OCI-LY3 (cell line): Measurements from ENCODE around the gene KIDINS220.
A peak's percentile ranks its signal among the peaks of the same experiment; 100 is the strongest.

Experiments used
- H2AFZ ChIP-seq: fragments of 200-600, 300-600 bp; shearing (Covaris generic); 2 replicates; pipeline ENCODE4 v1.6.0; 2014; ENCODE audit warnings: antibody characterized with exemption, low read depth, low read length
- H3K27ac ChIP-seq: fragments of 200-600, 300-600 bp; sonication (generic); 2 replicates; pipeline ENCODE4 v1.5.1; 2014; ENCODE audit warnings: mild to moderate bottlenecking, low read length, moderate library complexity, mixed read lengths
- H3K27me3 ChIP-seq: fragments of 200-600, 300-600 bp; sonication (generic); 2 replicates; pipeline ENCODE4 v1.6.1; 2014; ENCODE audit warnings: low read depth, low read length, mixed read lengths
- H3K36me3 ChIP-seq: fragments of 200-600, 300-600 bp; sonication (generic); replicated peaks from 2 replicates; pipeline ENCODE3; 2014; ENCODE audit warnings: low read depth, low read length, mixed read lengths
- H3K4me1 ChIP-seq: fragments of 300-600, 200-600 bp; sonication (generic); 2 replicates; pipeline ENCODE4 v1.6.1; 2014; ENCODE audit warnings: low read length, mixed read lengths
- H3K4me2 ChIP-seq: fragments of 200-600, 300-600 bp; sonication (generic); 2 replicates; pipeline ENCODE4 v1.6.1; 2014; ENCODE audit warnings: low read length, mixed read lengths
- H3K4me3 ChIP-seq: fragments of 300-600, 200-600 bp; sonication (generic); 2 replicates; pipeline ENCODE4 v1.5.1; 2014; ENCODE audit warnings: antibody characterized with exemption, mild to moderate bottlenecking, low read length, moderate library complexity
- H3K79me2 ChIP-seq: fragments of 300-600, 200-600 bp; shearing (Covaris generic); 2 replicates; pipeline ENCODE4 v1.6.1; 2014; ENCODE audit warnings: mild to moderate bottlenecking, low read length, mixed read lengths
- H3K9ac ChIP-seq: fragments of 300-600, 200-600 bp; shearing (Covaris generic); 2 replicates; pipeline ENCODE4 v1.6.0; 2014; ENCODE audit warnings: mild to moderate bottlenecking, low read length, moderate library complexity
- H3K9me3 ChIP-seq: fragments of 200-600, 300-600 bp; shearing (Covaris generic); 2 replicates; pipeline ENCODE4 v1.6.1; 2014; ENCODE audit warnings: low read length, mixed read lengths; ENCODE audit not compliant: insufficient read depth
- H4K20me1 ChIP-seq: fragments of 200-600, 300-600 bp; sonication (generic); 2 replicates; pipeline ENCODE4 v1.6.1; 2016; ENCODE audit warnings: low read length, mixed read lengths; ENCODE audit not compliant: insufficient read depth
- EZH2phosphoT487 ChIP-seq: fragments of 200-600 bp; shearing (Covaris generic); IDR thresholded peaks from 2 replicates; pipeline ENCODE4 v1.6.1; 2018; ENCODE audit warnings: antibody characterized with exemption, mixed run types, low read depth
- TF ChIP-seq, protein P1 (sequence below): fragments of 200-600, 300-600 bp; sonication (generic); IDR thresholded peaks from 2 replicates; pipeline ENCODE4 v1.5.1; 2014; ENCODE audit warnings: antibody characterized with exemption, low read length, low read depth

Gene KIDINS220

DNA sequence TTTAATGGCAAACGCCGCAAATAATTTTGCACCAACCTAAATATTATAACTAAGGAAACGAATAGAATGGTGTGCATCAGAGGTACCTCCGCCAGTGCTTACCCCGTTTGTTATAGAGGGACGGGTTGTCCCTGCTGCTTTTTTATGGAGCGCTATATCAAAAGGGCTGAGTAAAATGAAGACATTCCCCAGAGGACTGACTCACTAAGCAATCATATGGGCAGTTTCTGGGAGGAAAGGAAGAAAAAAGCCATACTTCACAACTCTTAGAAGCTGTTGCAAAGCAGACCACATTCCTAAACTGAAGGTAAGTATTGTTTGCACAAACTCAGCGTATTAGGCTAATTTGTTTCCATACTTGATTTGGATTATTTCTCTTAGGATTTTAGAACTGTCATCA, 142.7 kb downstream of the KIDINS220 start:
- Histone ChIP-seq H3K4me2 (no peak overlapping the region), H3K79me2 (no peaks in the 10 kb centered on the region), H3K9ac (no peak overlapping the region), H4K20me1 (no peaks in the 10 kb centered on the region), H3K27me3 (no peaks in the 10 kb centered on the region), H3K27ac (no peak overlapping the region), H3K4me3 (no peak overlapping the region), H3K4me1 (no peaks in the 10 kb centered on the region; the same call in 1 of the 2 replicates), H2AFZ (no peak overlapping the region), H3K9me3 (no peaks in the 10 kb centered on the region), H3K36me3 (no peaks in the 10 kb centered on the region)
- TF ChIP-seq EZH2phosphoT487, result no peak
- TF ChIP-seq, protein P1, sequence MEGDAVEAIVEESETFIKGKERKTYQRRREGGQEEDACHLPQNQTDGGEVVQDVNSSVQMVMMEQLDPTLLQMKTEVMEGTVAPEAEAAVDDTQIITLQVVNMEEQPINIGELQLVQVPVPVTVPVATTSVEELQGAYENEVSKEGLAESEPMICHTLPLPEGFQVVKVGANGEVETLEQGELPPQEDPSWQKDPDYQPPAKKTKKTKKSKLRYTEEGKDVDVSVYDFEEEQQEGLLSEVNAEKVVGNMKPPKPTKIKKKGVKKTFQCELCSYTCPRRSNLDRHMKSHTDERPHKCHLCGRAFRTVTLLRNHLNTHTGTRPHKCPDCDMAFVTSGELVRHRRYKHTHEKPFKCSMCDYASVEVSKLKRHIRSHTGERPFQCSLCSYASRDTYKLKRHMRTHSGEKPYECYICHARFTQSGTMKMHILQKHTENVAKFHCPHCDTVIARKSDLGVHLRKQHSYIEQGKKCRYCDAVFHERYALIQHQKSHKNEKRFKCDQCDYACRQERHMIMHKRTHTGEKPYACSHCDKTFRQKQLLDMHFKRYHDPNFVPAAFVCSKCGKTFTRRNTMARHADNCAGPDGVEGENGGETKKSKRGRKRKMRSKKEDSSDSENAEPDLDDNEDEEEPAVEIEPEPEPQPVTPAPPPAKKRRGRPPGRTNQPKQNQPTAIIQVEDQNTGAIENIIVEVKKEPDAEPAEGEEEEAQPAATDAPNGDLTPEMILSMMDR, result no peak

DNA sequence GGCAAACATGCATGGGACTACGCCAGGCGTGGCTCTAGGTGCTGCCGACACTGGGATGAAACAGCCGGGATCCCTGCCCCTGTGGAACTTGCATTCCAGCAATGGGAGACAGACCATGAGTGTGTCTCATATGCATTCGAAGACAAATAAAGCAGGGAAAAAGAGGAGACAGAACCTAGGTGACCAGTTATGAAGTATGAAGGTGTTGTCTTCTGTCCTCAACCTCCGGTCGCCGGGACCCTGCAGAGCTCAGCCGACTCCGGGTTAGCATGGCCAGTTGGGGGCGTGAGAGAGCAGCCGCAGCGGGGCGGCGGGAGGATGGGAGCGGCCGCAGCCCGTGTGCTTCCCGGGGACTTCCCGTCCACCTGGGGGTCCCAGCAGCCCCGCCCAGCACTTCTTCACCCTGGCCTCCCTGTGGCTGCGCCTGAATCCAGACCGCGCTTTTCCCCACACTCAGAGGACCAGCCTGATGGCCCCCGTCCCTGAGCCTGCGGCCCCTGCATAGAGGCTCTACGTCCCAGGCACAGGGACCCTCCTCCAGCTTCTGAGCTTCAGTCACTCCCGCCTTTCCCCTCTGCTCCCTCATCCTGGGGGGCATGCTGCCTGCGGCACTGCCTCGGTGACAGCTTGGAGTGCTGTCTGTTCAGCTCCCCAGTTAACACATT, 144.1 kb downstream of the KIDINS220 start:
- no peaks in the 10 kb centered on the region for H4K20me1 ChIP-seq
- no peaks in the 10 kb centered on the region for H3K9me3 ChIP-seq
- H3K4me2 ChIP-seq, result peak overlapping the region; percentile 69
- H3K36me3 ChIP-seq, result peaks cover 4% of the 10 kb centered on the region
- TF ChIP-seq, protein P1, result peak; percentile 75
- no peak for TF ChIP-seq EZH2phosphoT487
- H3K79me2 ChIP-seq, result no peaks in the 10 kb centered on the region
- peak overlapping the region; percentile 71 for H3K4me3 ChIP-seq
- H3K27ac ChIP-seq, result no peak overlapping the region
- no peaks in the 10 kb centered on the region for H3K27me3 ChIP-seq
- H3K4me1 ChIP-seq, result no peaks in the 10 kb centered on the region; the same call in 1 of the 2 replicates
- H3K9ac ChIP-seq, result peak overlapping the region; percentile 17; the same call in 1 of the 2 replicates
- H2AFZ ChIP-seq, result peak overlapping the region; percentile 34; the same call in 1 of the 2 replicates

GRCh38 chr2:8692783-8693156, 144.6 kb downstream of the KIDINS220 start:
- H3K9ac ChIP-seq, result peak overlapping the region; percentile 17; the same call in 1 of the 2 replicates
- no peak for TF ChIP-seq EZH2phosphoT487
- TF ChIP-seq, protein P1, result no peak

DNA sequence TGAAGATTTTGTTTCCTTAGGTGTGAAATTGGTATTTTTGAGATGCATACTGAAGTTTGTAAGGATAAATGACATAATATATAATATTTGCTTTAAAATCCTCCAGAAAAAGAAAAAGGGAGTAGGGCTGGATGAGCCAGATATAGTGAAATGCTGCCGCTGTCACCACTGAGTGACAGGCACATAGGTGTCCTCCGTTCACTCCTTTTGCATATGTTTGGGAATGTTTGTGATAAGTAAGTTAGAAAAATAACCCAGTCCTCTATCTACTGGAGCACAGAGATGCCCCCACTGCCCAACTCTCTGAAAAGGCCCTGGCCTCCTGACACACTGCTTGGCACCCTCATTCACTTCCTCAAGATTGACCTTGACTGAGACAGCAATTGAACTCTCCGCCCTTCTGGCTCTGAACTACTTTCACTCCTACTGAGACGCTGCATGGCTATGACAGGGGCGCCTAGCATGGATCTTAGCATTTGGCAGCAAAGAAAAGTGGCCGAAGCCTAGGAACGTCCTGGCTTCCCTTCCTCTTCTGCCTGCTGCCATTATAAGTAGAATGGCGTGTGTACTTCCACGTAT, 145.5 kb downstream of the KIDINS220 start:
- peaks cover 11% of the 10 kb centered on the region for H3K36me3 ChIP-seq
- peaks cover 2% of the 10 kb centered on the region; the same call in 1 of the 2 replicates for H3K79me2 ChIP-seq
- no peak overlapping the region for H2AFZ ChIP-seq
- H3K9me3 ChIP-seq, result no peaks in the 10 kb centered on the region
- no peaks in the 10 kb centered on the region for H4K20me1 ChIP-seq
- no peaks in the 10 kb centered on the region for H3K27me3 ChIP-seq
- no peak overlapping the region for H3K9ac ChIP-seq
- no peak overlapping the region for H3K4me2 ChIP-seq
- no peak overlapping the region for H3K27ac ChIP-seq
- no peak overlapping the region for H3K4me3 ChIP-seq
- TF ChIP-seq, protein P1, result no peak
- no peak for TF ChIP-seq EZH2phosphoT487
- peaks cover 7% of the 10 kb centered on the region for H3K4me1 ChIP-seq

More at GRCh38 chr2:8692783-8693156, 144.6 kb downstream of the KIDINS220 start:
- no peaks in the 10 kb centered on the region for H3K27me3 ChIP-seq
- no peaks in the 10 kb centered on the region for H3K79me2 ChIP-seq
- no peaks in the 10 kb centered on the region for H4K20me1 ChIP-seq
- H2AFZ ChIP-seq, result peak overlapping the region; percentile 34; the same call in 1 of the 2 replicates
- no peak overlapping the region for H3K27ac ChIP-seq
- peaks cover 8% of the 10 kb centered on the region for H3K36me3 ChIP-seq
- H3K4me1 ChIP-seq, result peaks cover 4% of the 10 kb centered on the region
- peak overlapping the region; percentile 71 for H3K4me3 ChIP-seq
- H3K4me2 ChIP-seq, result peak overlapping the region; percentile 69
- H3K9me3 ChIP-seq, result no peaks in the 10 kb centered on the region
